A673 (cell line): ENCODE data around the gene IQCH.
"Not testable (repeated sequence)": the region's sequence is repeated elsewhere in the genome, so short reads cannot be mapped to it uniquely, and the experiment has no call there.

Source experiments
- EZH2 ChIP-seq: fragments of 200-600 bp; sonication (generic); IDR thresholded peaks from 2 replicates; pipeline ENCODE4 v1.6.1; 2017; ENCODE audit warnings: borderline replicate concordance, low read depth, mild to moderate bottlenecking, mixed read lengths, antibody characterized with exemption, low read length; ENCODE audit not compliant: poor library complexity, severe bottlenecking
- TF ChIP-seq, protein P1 (sequence below): fragments of 300-800, 200-600 bp; sonication (generic); conservative IDR thresholded peaks from 2 replicates; pipeline ENCODE4 v1.5.1; 2017; ENCODE audit warnings: low read depth, mild to moderate bottlenecking, antibody characterized with exemption, low read length, moderate library complexity, mixed read lengths

DNA sequence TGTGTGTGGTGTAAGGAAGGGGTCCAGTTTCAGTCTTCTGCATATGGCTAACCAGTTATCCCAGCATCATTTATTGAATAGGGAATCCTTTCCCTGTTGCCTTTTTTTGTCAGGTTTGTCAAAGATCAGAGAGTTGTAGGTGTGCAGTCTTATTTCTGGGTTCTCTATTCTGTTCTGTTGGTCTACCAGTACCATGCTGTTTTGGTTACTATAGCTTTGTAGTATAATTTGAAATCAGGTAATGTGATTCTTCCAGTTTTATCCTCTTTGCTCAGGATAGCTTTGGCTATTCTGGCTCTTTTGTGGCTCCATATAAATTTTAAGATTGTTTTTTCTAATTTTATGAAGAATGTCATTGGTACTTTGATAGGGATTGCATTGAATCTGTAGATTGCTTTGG lies 31.0 kb downstream of the IQCH start:
- TF ChIP-seq, protein P1, sequence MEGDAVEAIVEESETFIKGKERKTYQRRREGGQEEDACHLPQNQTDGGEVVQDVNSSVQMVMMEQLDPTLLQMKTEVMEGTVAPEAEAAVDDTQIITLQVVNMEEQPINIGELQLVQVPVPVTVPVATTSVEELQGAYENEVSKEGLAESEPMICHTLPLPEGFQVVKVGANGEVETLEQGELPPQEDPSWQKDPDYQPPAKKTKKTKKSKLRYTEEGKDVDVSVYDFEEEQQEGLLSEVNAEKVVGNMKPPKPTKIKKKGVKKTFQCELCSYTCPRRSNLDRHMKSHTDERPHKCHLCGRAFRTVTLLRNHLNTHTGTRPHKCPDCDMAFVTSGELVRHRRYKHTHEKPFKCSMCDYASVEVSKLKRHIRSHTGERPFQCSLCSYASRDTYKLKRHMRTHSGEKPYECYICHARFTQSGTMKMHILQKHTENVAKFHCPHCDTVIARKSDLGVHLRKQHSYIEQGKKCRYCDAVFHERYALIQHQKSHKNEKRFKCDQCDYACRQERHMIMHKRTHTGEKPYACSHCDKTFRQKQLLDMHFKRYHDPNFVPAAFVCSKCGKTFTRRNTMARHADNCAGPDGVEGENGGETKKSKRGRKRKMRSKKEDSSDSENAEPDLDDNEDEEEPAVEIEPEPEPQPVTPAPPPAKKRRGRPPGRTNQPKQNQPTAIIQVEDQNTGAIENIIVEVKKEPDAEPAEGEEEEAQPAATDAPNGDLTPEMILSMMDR = not testable (repeated sequence)
- TF ChIP-seq EZH2 = not testable (repeated sequence)
